HL-60/S4 treated with retinoic acid at 250 ng/mL for 4 days and 3 days (cell line): ENCODE data around the gene PYCR2.
"Not testable (repeated sequence)": the region's sequence is repeated elsewhere in the genome, so short reads cannot be mapped to it uniquely, and the experiment has no call there.

Experiments used
- in situ Hi-C: fragments of 300-500 bp; cut with MboI; formaldehyde crosslinking; loops from 2 replicates; pipeline ENCODE4 v1.7.0; 2022; ENCODE audit warnings: low sequenced_read_pairs

Gene PYCR2

GRCh38 chr1:225892307-225892706 lies 31.7 kb downstream of the PYCR2 start:
- in situ Hi-C loops: no loop called here

GRCh38 chr1:225891229-225891972 lies 32.6 kb downstream of the PYCR2 start:
- in situ Hi-C loops: no loop called here

GRCh38 chr1:225890346-225891228 lies 33.5 kb downstream of the PYCR2 start:
- in situ Hi-C loops: no loop called here

GRCh38 chr1:225889743-225890142 lies 34.3 kb downstream of the PYCR2 start:
- in situ Hi-C loops: no loop called here

GRCh38 chr1:225888898-225889601 lies 35.0 kb downstream of the PYCR2 start, which contains the start of gene LEFTY1:
TSS of gene LEFTY1 (minus strand) at chr1:225889146. CDS start at chr1:225889066, 80 bp downstream.
- in situ Hi-C loops: no loop called here

GRCh38 chr1:225888289-225888897 lies 35.7 kb downstream of the PYCR2 start:
- in situ Hi-C loops: no loop called here

GRCh38 chr1:225887554-225888288 lies 36.3 kb downstream of the PYCR2 start:
- in situ Hi-C loops: not testable (repeated sequence)

GRCh38 chr1:225887030-225887314 lies 37.1 kb downstream of the PYCR2 start:
- in situ Hi-C loops: no loop called here

- in situ Hi-C loops: no loop called here
Measured at GRCh38 chr1:225886159-225887029, 37.7 kb downstream of the PYCR2 start.

- in situ Hi-C loops: no loop called here
Measured at GRCh38 chr1:225885336-225885735, 38.7 kb downstream of the PYCR2 start.

- in situ Hi-C loops: no loop called here
Measured at GRCh38 chr1:225883616-225884265, 40.3 kb downstream of the PYCR2 start.

- in situ Hi-C loops: no loop called here
Measured at GRCh38 chr1:225882694-225883615, 41.1 kb downstream of the PYCR2 start.

GRCh38 chr1:225881959-225882693 lies 41.9 kb downstream of the PYCR2 start, which contains the start of gene TMEM63A:
TSS of gene TMEM63A (minus strand) at chr1:225882380. CDS start at chr1:225877580, 4,800 bp downstream.
- in situ Hi-C loops: no loop called here

GRCh38 chr1:225881081-225881958 lies 42.7 kb downstream of the PYCR2 start:
- in situ Hi-C loops: no loop called here

GRCh38 chr1:225880636-225881035 lies 43.4 kb downstream of the PYCR2 start:
- in situ Hi-C loops: no loop called here

- in situ Hi-C loops: no loop called here
Measured at GRCh38 chr1:225880222-225880588, 43.8 kb downstream of the PYCR2 start.
